ENCODE data around the gene NWD2.
"Not testable (repeated sequence)": the region's sequence is repeated elsewhere in the genome, so short reads cannot be mapped to it uniquely, and the experiment has no call there.

NWD2 gene

DNA sequence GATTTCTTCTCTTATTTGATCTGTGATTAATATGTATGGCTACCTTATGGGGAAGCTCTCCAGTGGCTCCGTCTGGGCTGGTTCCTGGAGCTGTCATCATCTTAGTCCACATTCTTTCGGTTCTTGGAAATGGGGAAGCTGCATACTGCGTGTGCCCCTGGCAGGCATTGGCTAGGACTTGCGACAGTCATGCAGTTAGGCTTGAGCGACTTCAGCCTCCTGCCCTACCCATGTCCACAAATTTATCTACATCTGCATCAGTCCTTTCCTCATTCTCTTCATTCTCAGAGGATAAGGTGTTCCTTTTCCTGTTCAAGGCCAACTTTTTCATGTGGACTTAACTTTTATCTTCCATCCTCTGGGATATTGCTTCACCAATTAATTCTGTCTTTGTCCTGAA, 227.4 kb downstream of the NWD2 start:
- DNase-seq = no peak

DNA sequence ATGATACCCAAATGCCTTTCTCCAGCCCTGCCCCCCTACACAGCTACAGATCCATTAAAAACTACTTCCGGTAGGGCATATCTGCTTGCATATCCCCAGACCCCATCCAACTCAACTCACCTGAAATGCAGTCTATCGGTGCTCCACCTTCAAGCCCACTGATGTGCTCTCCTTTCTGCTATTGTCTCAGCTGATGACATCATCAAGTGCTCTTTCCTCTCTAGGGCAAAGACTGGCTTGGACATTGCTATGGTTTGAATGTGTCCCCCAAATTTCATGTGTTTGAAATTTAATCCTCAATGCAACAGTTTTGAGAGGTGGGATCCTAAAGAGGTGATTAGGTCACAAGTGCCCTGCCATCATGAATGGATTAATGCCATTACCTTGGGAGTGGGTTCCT, 229.3 kb downstream of the NWD2 start:
- DNase-seq = no peak

DNA sequence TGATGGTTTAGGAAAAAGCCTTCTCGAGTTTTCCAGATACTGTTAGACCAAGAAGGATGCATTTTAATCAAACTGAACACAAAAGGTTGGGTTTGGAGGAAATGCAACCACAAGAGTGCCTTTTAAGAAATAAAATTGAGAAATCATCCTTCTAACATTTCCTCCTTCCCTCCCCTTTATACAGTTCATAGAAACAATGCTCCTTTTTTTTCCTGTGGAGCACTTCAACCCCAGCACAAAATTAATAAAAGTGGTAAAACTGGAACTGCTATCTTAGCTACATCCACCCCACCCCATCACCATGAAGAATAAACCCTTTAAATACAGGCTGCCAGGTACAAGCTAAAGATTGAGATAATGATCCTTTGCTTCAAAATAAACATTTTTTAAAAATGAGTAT, 230.5 kb downstream of the NWD2 start:
- DNase-seq = no peak

GRCh38 chr4:37475776-37476175, 231.2 kb downstream of the NWD2 start:
- no peak for DNase-seq

GRCh38 chr4:37476256-37476655, 231.7 kb downstream of the NWD2 start:
- no peak for DNase-seq

GRCh38 chr4:37476691-37477090, 232.1 kb downstream of the NWD2 start:
- no peak for DNase-seq

DNA sequence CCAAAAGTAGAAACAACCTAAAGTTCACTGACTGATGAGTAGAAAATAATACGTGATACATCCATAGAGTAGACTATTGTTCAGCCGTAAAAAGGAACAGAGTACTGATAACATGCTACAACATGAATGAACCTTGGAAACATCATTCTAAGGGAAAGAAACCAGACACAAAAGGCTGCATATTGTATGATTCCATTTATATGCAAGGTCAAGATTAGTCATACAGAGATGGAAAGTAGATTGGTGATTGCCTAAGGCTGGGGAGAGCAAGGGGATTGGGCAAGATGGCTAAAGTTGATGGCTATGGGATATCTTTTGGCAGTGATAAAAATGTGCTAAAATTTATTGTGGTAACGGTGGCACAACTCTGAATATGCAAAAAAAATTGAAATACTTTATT, 232.6 kb downstream of the NWD2 start:
- DNase-seq = no peak

DNA sequence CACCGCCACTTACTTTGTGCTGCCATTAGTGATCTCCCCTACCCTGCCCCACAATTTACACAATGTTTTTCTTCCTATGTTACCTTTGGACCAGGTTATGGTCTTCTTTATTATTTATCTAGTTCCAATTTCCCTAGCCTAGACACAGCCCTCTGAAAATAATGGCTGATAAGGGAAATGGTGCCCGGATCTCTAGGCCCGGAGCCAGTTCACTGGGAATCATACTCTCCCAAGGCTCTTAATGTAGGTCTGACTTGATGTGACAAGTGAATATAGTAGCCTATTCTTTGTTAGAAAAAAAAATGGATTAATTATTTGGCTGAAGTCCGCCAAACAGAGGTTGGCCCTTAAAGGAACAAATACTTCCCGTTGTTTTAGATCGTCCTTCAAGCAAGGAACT, 233.6 kb downstream of the NWD2 start:
- no peak for DNase-seq

DNA sequence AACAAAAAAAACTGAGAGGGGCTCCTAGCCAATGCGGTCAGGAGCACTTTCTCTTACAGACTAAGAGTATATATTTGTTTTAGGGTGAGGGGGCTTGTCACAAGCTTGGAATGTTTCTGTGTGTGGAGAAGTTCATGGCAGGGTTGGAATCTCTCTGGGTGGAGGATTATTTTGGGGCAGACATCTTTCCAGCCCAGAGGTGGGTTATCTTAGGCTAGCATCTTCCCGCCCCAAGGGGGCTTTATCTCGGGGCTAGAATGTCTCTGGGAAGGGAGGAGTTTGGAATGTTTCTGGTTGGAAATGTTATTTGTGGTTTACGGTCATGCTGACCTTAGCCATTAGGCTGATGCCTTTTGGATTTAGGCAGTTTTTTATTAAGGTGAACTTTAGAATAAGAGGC, 236.0 kb downstream of the NWD2 start:
- no peak for DNase-seq

DNA sequence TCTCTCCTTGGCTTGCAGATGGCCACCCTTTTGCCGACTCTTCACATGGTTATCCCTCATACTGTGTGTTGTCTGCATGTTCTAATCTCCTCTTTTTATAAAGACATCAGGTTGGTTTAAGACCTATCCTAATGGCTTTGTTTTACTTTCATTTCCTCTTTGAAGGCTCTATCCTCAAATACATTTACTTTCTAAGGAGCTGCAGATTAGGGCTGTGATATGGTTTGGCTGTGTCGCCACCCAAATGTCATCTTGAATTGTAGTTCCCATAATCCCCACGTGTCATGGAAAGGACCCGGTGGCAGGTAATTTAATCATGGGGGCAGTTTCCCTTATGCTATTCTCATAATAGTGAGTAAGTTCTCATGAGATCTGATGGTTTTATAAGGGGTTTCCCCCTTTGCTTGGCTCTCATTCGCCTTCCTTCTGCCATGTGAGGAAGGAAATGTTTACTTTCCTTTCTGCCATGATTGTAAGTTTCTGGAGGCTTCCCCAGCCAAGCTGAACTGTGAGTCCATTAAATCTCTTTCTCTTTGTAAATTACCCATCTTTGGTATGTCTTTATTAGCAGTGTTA, 237.1 kb downstream of the NWD2 start:
- no peak for DNase-seq

- DNase-seq = no peak
Observed at GRCh38 chr4:37482236-37482913, 237.8 kb downstream of the NWD2 start.

DNA sequence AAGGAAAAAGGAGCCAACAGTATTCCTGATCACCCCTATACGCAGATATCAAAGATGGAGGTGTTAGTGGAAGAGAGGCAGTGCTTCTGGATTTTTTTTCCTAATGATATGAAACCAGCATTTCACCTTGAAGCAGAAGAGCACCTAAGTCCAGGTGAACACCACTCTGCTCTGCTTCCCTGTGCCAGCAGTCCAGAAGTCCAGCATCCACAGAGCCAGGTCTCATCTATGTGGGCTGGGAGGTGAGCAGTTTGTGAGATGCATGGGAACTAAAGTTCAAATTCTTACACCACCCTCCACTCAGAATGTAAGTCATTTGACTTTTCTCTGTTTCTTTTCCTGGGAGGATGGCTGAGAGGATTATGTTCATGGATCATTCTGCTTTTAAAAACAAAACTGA, 239.1 kb downstream of the NWD2 start:
- no peak for DNase-seq

DNA sequence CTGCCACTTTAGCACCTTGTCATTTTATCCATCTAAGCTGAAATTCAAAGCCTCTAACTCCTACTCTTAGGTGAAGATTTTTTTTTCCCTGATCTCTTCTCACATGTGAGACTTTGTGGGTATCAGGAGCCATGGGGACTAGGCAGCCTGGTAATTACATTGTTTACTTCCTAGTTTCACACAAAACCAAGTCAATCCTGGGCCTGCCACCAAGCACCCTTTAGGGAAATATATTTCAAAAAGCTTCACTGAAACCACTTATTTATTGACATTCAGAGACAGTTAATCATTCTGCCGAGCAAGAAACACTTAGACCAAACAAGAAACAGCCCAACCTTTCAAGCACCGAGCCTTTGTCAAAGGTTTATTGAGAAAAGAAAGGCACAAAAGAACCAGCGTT, 241.6 kb downstream of the NWD2 start:
- DNase-seq = no peak

DNA sequence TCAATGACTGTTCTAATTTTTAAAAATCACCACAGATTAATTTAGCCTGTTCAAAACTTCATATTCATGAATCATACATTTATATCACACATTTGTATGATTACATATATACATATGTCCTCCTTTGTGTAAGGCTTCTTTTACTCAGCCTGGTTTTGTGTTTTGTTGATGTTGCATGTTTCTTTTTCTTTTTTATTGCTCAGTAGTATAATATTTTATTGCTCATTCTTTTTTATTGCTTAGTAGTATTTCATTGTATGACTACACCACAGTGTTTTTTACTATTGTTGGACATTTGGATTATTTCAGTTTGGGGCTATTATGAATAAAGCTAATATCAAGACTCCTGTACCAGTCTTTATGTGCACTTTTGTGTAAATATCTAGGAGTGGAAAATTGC, 243.1 kb downstream of the NWD2 start:
- no peak for DNase-seq

DNA sequence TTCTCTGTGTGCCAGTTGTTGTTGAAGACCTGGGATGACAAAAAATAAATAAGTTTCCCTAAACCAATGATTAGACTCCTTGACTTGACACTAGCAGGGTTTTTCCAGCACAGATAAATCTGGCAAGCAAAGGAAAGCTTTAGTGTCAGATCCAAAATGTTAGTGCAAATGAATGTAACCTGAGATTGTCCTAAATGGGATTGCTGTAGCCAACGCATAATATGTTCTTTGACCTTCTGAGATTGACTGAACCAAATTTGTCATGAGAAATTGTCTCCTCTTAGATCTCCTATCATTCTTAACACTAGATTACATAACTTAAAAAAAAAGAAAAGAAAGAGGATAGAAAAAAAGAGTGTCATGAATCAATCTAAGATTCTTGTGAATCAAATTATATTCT, 245.2 kb downstream of the NWD2 start:
- no peak for DNase-seq

- no peak for DNase-seq
Observed at GRCh38 chr4:37490391-37491347, 246.1 kb downstream of the NWD2 start.

DNA sequence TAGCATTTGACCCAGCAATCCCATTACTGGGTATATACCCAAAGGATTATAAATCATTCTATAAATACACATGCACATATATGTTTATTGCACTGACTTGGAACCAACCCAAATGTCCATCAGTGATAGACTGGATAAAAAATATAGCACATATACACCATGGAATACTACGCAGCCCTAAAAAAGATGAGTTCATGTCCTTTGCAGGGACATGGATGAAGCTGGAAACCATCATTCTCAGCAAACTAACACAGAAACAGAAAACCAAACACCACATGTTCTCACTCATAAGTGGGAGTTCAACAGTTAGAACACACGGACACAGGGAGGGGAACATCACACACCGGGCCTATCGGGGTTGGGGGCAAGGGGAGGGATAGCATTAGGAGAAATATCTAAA, 250.8 kb downstream of the NWD2 start:
- DNase-seq = not testable (repeated sequence)

Data from NCI-H2227 treated with DMSO at 0.1 percent for 48 hours (cell line).